Caco-2 (cell line): Measurements from ENCODE around the gene DOK6. TPM values are rescaled to one million over a fixed set of nuclear protein-coding genes. Genes with fewer than 3 reads are reported as not detected.

ENCODE experiments used
- BruUV-seq: library from RNA; stranded (reverse); fragments of 400-500 nt; replicated peaks from 2 replicates; lab custom pipeline; 2021; lab: Mats Ljungman, UMichigan
- CTCF ChIA-PET: fragments of 300-600 bp; sonication (Branson Sonifier 250); formaldehyde crosslinking; loops from one replicate; lab custom pipeline; 2022; ENCODE audit warnings: antibody characterized with exemption; lab: Charles Lee
- POLR2A ChIA-PET: fragments of 300-600 bp; sonication (Branson Sonifier 250); formaldehyde crosslinking; loops from one replicate; lab custom pipeline; 2022; ENCODE audit warnings: antibody characterized with exemption; lab: Charles Lee
- DNase-seq, 2 experiments: peaks; one replicate each; pipeline versions ENCODE4 v3.0.0 to v3.0.0-alpha.2; 2020 to 2022
- H3K27me3 ChIP-seq: replicated peaks from 2 replicates; pipeline ENCODE4 v1.6.0; 2011; ENCODE audit warnings: low read length; ENCODE audit not compliant: control insufficient read depth, insufficient read depth
- H3K36me3 ChIP-seq: 2 replicates; pipeline ENCODE4 v1.5.1; 2011; ENCODE audit warnings: low read length; ENCODE audit not compliant: control insufficient read depth, insufficient read depth
- H3K4me1 ChIP-seq: fragments of 250-450 bp; sonication (Bioruptor Pico); 2 replicates; pipeline ENCODE4 v1.5.1; 2020; ENCODE audit warnings: mild to moderate bottlenecking
- H3K4me3 ChIP-seq: 2 replicates; pipeline ENCODE4 v1.5.1; 2011; ENCODE audit warnings: low read depth, mild to moderate bottlenecking, control low read depth, low read length
- H3K9me3 ChIP-seq: fragments of 250-450 bp; sonication (Bioruptor Pico); 2 replicates; pipeline ENCODE4 v1.5.1; 2020; ENCODE audit warnings: mild to moderate bottlenecking, moderate library complexity
- H3K27ac Mint-ChIP-seq: one replicate; pipeline ENCODE4 v1.8.0; 2022; ENCODE audit warnings: mixed read lengths; ENCODE audit not compliant: unreplicated experiment
- H3K27me3 Mint-ChIP-seq: one replicate; pipeline ENCODE4 v1.8.0; 2022; ENCODE audit warnings: mixed read lengths; ENCODE audit not compliant: insufficient read depth, unreplicated experiment
- H3K36me3 Mint-ChIP-seq: one replicate; pipeline ENCODE4 v1.8.0; 2022; ENCODE audit warnings: mild to moderate bottlenecking, mixed read lengths; ENCODE audit not compliant: insufficient read depth, unreplicated experiment
- H3K4me1 Mint-ChIP-seq: one replicate; pipeline ENCODE4 v1.8.0; 2022; ENCODE audit warnings: low read depth, mixed read lengths; ENCODE audit not compliant: unreplicated experiment
- H3K4me3 Mint-ChIP-seq: one replicate; pipeline ENCODE4 v1.8.0; 2022; ENCODE audit warnings: mild to moderate bottlenecking, moderate library complexity, mixed read lengths; ENCODE audit not compliant: unreplicated experiment
- H3K9me3 Mint-ChIP-seq: one replicate; pipeline ENCODE4 v1.8.0; 2022; ENCODE audit warnings: mixed read lengths; ENCODE audit not compliant: unreplicated experiment
- intact Hi-C: fragments of 100-400 bp; cut with micrococcal nuclease; formaldehyde crosslinking; loops from one replicate; pipeline ENCODE4 v1.10.0; 2022; ENCODE audit not compliant: unreplicated experiment
- total RNA-seq: library from RNA; stranded (reverse); gene quantifications from 2 replicates; pipeline ENCODE4 v1.2.3, GENCODE V29; 2022
- TF ChIP-seq, protein P1 (sequence below), 2 experiments: fragments of 200-600 bp in 1 of 2; IDR thresholded peaks; 1 replicate in 1 of 2; 2 replicates in 1 of 2; pipeline versions ENCODE4 v1.5.1 to v1.8.0; 2011 to 2022; ENCODE audit warnings: antibody characterized with exemption in 1 of 2, control low read depth in 1 of 2, inconsistent platforms in 1 of 2, low read depth in 1 of 2, low read length in 1 of 2, mild to moderate bottlenecking in 1 of 2, moderate library complexity in 1 of 2; ENCODE audit not compliant: insufficient read depth in 1 of 2, severe bottlenecking in 1 of 2, unreplicated experiment in 1 of 2

Gene DOK6
- total RNA-seq, 1 experiment from 2014 or later: not detected

DNA sequence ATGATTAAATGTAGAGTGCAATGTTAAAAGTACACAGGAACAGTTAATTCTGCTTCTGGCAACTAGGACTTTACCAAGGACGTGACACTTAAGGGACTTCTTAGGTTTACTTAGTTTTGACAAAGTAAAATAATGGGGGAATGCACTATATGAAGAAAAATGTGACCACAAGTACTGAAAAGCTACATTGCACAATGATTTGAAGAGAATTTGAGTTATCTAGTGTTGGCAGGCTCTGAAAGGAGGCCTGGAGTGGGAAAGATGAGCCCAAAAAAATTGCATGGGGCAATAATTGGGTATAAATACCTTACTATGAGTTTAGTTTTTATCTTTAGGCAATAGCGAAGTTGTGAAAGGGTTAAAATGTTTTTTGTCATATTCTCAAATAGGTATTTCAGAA, 173.7 kb downstream of the DOK6 start:
- H3K36me3 Mint-ChIP-seq: no peaks in the 10 kb centered on the region

DNA sequence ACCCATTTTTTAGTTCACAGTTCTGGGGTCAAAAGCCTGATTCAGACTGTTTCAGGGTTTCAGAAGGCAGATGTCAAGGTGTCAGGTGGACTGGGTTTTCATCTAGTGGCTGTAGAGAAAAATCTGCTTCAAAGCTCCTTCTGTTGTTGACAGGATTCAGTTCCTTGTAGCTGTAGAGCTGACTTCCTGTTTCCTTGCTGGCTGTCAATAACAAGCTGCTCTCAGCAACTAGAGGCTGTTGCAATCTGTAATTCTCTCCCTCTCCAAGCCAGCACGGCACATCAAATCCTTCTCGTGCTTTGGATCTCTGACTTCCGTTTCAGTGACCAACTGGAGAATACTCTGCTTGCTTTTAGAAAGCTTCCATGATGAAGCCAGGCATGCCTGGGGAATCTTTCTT, 179.4 kb downstream of the DOK6 start:
- Histone ChIP-seq H3K4me3 (no peak overlapping the region), H3K9me3 (no peaks in the 10 kb centered on the region), H3K27me3 (no peaks in the 10 kb centered on the region), H3K4me1 (no peaks in the 10 kb centered on the region), H3K36me3 (no peaks in the 10 kb centered on the region)
- no TSS peak for BruUV-seq
- DNase-seq: no peak
- TF ChIP-seq, protein P1, sequence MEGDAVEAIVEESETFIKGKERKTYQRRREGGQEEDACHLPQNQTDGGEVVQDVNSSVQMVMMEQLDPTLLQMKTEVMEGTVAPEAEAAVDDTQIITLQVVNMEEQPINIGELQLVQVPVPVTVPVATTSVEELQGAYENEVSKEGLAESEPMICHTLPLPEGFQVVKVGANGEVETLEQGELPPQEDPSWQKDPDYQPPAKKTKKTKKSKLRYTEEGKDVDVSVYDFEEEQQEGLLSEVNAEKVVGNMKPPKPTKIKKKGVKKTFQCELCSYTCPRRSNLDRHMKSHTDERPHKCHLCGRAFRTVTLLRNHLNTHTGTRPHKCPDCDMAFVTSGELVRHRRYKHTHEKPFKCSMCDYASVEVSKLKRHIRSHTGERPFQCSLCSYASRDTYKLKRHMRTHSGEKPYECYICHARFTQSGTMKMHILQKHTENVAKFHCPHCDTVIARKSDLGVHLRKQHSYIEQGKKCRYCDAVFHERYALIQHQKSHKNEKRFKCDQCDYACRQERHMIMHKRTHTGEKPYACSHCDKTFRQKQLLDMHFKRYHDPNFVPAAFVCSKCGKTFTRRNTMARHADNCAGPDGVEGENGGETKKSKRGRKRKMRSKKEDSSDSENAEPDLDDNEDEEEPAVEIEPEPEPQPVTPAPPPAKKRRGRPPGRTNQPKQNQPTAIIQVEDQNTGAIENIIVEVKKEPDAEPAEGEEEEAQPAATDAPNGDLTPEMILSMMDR (IDR thresholded peaks at IDR 0.05; ENCODE audit: insufficient read depth in 1 of 2, low read depth in 1 of 2, low read length in 1 of 2, severe bottlenecking in 1 of 2, unreplicated experiment in 1 of 2): no peak
- POLR2A ChIA-PET: no interaction called here
- H3K36me3 Mint-ChIP-seq: no peaks in the 10 kb centered on the region
- CTCF ChIA-PET: no interaction called here
- H3K27ac Mint-ChIP-seq: no peak overlapping the region
- H3K9me3 Mint-ChIP-seq: no peaks in the 10 kb centered on the region
- no peak overlapping the region for H3K4me3 Mint-ChIP-seq
- H3K27me3 Mint-ChIP-seq: no peaks in the 10 kb centered on the region
- no peaks in the 10 kb centered on the region for H3K4me1 Mint-ChIP-seq
- intact Hi-C loops: no loop called here

More for the DNA sequence above, 173.7 kb downstream of the DOK6 start:
- H3K4me1 Mint-ChIP-seq: no peaks in the 10 kb centered on the region
- Histone ChIP-seq H3K9me3 (no peaks in the 10 kb centered on the region), H3K27me3 (no peaks in the 10 kb centered on the region), H3K36me3 (no peaks in the 10 kb centered on the region), H3K4me3 (no peak overlapping the region), H3K4me1 (no peaks in the 10 kb centered on the region)
- no TSS peak for BruUV-seq
- CTCF ChIA-PET: no interaction called here
- TF ChIP-seq, protein P1 (IDR thresholded peaks at IDR 0.05; ENCODE audit: insufficient read depth in 1 of 2, low read depth in 1 of 2, low read length in 1 of 2, severe bottlenecking in 1 of 2, unreplicated experiment in 1 of 2): no peak
- DNase-seq: no peak
- no peaks in the 10 kb centered on the region for H3K27me3 Mint-ChIP-seq
- no peak overlapping the region for H3K27ac Mint-ChIP-seq
- POLR2A ChIA-PET: no interaction called here
- intact Hi-C loops: no loop called here
- H3K9me3 Mint-ChIP-seq: no peaks in the 10 kb centered on the region
- H3K4me3 Mint-ChIP-seq: no peak overlapping the region

DNA sequence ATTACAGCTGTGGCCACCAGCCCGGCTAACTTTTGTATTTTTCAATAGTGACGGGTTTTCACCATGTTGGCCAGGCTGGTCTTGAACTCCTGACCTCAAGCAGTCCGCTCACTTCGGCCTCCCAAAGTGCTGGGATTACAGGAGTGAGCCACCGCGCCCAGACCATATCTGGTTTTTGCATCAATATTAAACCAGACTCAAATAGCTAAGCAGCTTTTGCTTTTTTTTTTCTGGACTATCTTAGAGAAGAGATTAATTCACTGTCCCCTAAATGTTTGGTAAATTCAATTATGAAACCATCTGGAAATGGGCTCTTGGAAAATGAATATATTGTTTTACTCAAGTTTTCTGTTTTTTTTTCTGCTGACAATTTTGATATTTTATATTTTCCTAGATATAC, 183.7 kb downstream of the DOK6 start:
- no peak overlapping the region for H3K4me3 Mint-ChIP-seq
- no peaks in the 10 kb centered on the region for H3K27me3 Mint-ChIP-seq
- Histone ChIP-seq H3K9me3 (no peaks in the 10 kb centered on the region), H3K4me3 (no peak overlapping the region), H3K4me1 (no peaks in the 10 kb centered on the region), H3K36me3 (no peaks in the 10 kb centered on the region), H3K27me3 (no peaks in the 10 kb centered on the region)
- intact Hi-C loops: no loop called here
- no peaks in the 10 kb centered on the region for H3K36me3 Mint-ChIP-seq
- BruUV-seq: no TSS peak
- no peak overlapping the region for H3K27ac Mint-ChIP-seq
- TF ChIP-seq, protein P1 (IDR thresholded peaks at IDR 0.05; ENCODE audit: insufficient read depth in 1 of 2, low read depth in 1 of 2, low read length in 1 of 2, severe bottlenecking in 1 of 2, unreplicated experiment in 1 of 2): no peak
- POLR2A ChIA-PET: no interaction called here
- no peaks in the 10 kb centered on the region for H3K4me1 Mint-ChIP-seq
- H3K9me3 Mint-ChIP-seq: no peaks in the 10 kb centered on the region
- DNase-seq: no peak
- CTCF ChIA-PET: no interaction called here
